DND-41 (cell line): ENCODE measurements around the gene NEK10.

ENCODE experiments used
- EZH2 ChIP-seq: IDR thresholded peaks from 3 replicates; pipeline ENCODE4 v1.6.1; 2012; ENCODE audit warnings: borderline replicate concordance, low read depth, mild to moderate bottlenecking, moderate library complexity, low read length, inconsistent platforms; ENCODE audit not compliant: severe bottlenecking
- TF ChIP-seq, protein P1 (sequence below): IDR thresholded peaks from 2 replicates; pipeline ENCODE4 v1.5.1; 2012; ENCODE audit warnings: borderline replicate concordance, low read length, moderate library complexity, mild to moderate bottlenecking; ENCODE audit not compliant: poor library complexity, severe bottlenecking; ENCODE audit errors: extremely low read depth

DNA sequence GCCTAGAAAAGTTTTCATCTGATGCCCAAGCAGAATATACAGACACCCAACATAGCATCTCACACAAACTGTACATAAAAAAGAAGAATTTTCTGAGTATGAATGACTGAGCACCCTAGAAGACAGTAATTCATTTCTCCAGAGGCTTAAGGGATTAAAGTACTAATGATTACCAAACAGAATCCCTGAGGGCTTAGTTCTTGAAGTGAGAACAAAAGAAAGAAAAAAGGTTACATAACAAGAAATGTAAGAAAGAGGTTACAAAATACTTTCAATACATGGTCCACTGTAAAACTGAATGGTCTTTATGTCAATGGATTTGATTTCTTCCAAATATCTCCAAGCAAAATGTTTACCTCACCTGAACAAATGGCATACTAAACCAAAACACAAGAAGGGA lies 9.1 kb upstream of the NEK10 start:
- TF ChIP-seq, protein P1, sequence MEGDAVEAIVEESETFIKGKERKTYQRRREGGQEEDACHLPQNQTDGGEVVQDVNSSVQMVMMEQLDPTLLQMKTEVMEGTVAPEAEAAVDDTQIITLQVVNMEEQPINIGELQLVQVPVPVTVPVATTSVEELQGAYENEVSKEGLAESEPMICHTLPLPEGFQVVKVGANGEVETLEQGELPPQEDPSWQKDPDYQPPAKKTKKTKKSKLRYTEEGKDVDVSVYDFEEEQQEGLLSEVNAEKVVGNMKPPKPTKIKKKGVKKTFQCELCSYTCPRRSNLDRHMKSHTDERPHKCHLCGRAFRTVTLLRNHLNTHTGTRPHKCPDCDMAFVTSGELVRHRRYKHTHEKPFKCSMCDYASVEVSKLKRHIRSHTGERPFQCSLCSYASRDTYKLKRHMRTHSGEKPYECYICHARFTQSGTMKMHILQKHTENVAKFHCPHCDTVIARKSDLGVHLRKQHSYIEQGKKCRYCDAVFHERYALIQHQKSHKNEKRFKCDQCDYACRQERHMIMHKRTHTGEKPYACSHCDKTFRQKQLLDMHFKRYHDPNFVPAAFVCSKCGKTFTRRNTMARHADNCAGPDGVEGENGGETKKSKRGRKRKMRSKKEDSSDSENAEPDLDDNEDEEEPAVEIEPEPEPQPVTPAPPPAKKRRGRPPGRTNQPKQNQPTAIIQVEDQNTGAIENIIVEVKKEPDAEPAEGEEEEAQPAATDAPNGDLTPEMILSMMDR: no peak
- TF ChIP-seq EZH2: no peak
